HepG2 (cell line): ENCODE measurements around the gene P3H3. TPM values are rescaled to one million over a fixed set of nuclear protein-coding genes. Genes with fewer than 3 reads are reported as not detected.

Experiments
- ATF7-NPFF ChIP-seq: sonication (generic); formaldehyde crosslinking; IDR thresholded peaks from 2 replicates; pipeline ENCODE4 v1.8.1; 2023; ENCODE audit warnings: mild to moderate bottlenecking, low read depth, missing genetic modification reagents, moderate library complexity
- EP300 ChIP-seq, 3 experiments: sonication (generic) in 1 of 3; formaldehyde crosslinking in 1 of 3; IDR thresholded peaks; 2 replicates each; pipeline versions ENCODE4 v1.5.1 to v1.6.1; 2011 to 2020; ENCODE audit warnings: low read depth in 2 of 3, low read length in 2 of 3, borderline replicate concordance in 1 of 3, improper control_type of control experiment in 1 of 3, mild to moderate bottlenecking in 1 of 3, missing genetic modification reagents in 1 of 3, moderate library complexity in 1 of 3
- GATAD2A ChIP-seq: IDR thresholded peaks from 2 replicates; pipeline ENCODE4 v1.6.1; 2016
- NR2F6 ChIP-seq, 2 experiments: IDR thresholded peaks; 2 replicates each; pipeline ENCODE4 v1.6.1; 2016; ENCODE audit warnings: antibody characterized with exemption in 1 of 2, mild to moderate bottlenecking in 1 of 2
- SIX1 ChIP-seq: sonication (generic); formaldehyde crosslinking; IDR thresholded peaks from 2 replicates; pipeline ENCODE4 v1.4.0; 2020; ENCODE audit warnings: missing genetic modification reagents, borderline replicate concordance
- SMAD1 ChIP-seq: sonication (generic); formaldehyde crosslinking; IDR thresholded peaks from 2 replicates; pipeline ENCODE4 v1.4.0; 2020; ENCODE audit warnings: missing genetic modification reagents, low read depth, mild to moderate bottlenecking, borderline replicate concordance
- ZBTB38 ChIP-seq: sonication (generic); formaldehyde crosslinking; IDR thresholded peaks from 2 replicates; pipeline ENCODE4 v1.5.1; 2020; ENCODE audit warnings: mild to moderate bottlenecking, missing genetic modification reagents
- ZNF552 ChIP-seq: sonication (generic); formaldehyde crosslinking; IDR thresholded peaks from 2 replicates; pipeline ENCODE4 v1.9.0; 2022; ENCODE audit warnings: missing genetic modification reagents, mild to moderate bottlenecking, borderline replicate concordance
- ZNF605 ChIP-seq: sonication (generic); formaldehyde crosslinking; IDR thresholded peaks from 2 replicates; pipeline ENCODE4 v1.8.0; 2022; ENCODE audit warnings: mild to moderate bottlenecking, missing genetic modification reagents
- ZNF878 ChIP-seq: sonication (generic); formaldehyde crosslinking; IDR thresholded peaks from 2 replicates; pipeline ENCODE4 v1.8.1; 2023; ENCODE audit warnings: mild to moderate bottlenecking, missing genetic modification reagents, moderate library complexity
- ZSCAN21 ChIP-seq: sonication (generic); formaldehyde crosslinking; IDR thresholded peaks from 2 replicates; pipeline ENCODE4 v1.8.0; 2022; ENCODE audit warnings: mild to moderate bottlenecking, missing genetic modification reagents, moderate library complexity, borderline replicate concordance
- polyA plus RNA-seq, 8 experiments: library from polyadenylated mRNA; depleted of rRNA in 3 of 8; stranded (reverse) in 7 of 8; unstranded in 1 of 8; fragments of >200 nt; fragmentation: Illumina TruSeq in 4 of 8; extraction: Trizol in 4 of 8; gene quantifications; 2 replicates each; pipeline versions ENCODE4 v1.2.1 to v1.2.3, GENCODE V29; 2011 to 2016; ENCODE audit warnings: low read depth in 4 of 8, missing spikeins in 1 of 8, mixed read lengths in 1 of 8; ENCODE audit not compliant: insufficient read depth in 1 of 8
- total RNA-seq, 5 experiments: library from RNA; depleted of rRNA; stranded (reverse); fragments of >200 nt; fragmentation: Illumina TruSeq; extraction: Trizol; gene quantifications; 2 replicates each; pipeline ENCODE4 v1.2.3, GENCODE V29; 2016; ENCODE audit warnings: low read depth in 1 of 5
- TF ChIP-seq, protein P1 (sequence below), 2 experiments: sonication (generic) in 1 of 2; formaldehyde crosslinking in 1 of 2; IDR thresholded peaks; 2 replicates each; pipeline versions ENCODE4 v1.4.0 to v1.6.1; 2018 to 2020; ENCODE audit warnings: missing genetic modification reagents in 2 of 2, borderline replicate concordance in 1 of 2, low read depth in 1 of 2, mild to moderate bottlenecking in 1 of 2, missing biosample characterization in 1 of 2
- TF ChIP-seq, protein P2 (sequence below): IDR thresholded peaks from 2 replicates; pipeline ENCODE4 v1.6.1; 2016; ENCODE audit warnings: missing biosample characterization, missing genetic modification reagents, low read depth
- TF ChIP-seq, protein P3 (sequence below): sonication (generic); formaldehyde crosslinking; IDR thresholded peaks from 2 replicates; pipeline ENCODE4 v1.4.0; 2020; ENCODE audit warnings: missing genetic modification reagents
- TF ChIP-seq, protein P4 (sequence below): IDR thresholded peaks from 2 replicates; pipeline ENCODE4 v1.6.1; 2016
- TF ChIP-seq, protein P5 (sequence below): sonication (generic); formaldehyde crosslinking; IDR thresholded peaks from 2 replicates; pipeline ENCODE4 v1.4.0; 2020; ENCODE audit warnings: mild to moderate bottlenecking, low read depth, missing genetic modification reagents
- TF ChIP-seq, protein P6 (sequence below): IDR thresholded peaks from 2 replicates; pipeline ENCODE4 v1.6.1; 2016; ENCODE audit warnings: missing genetic modification reagents, missing compliant biosample characterization

P3H3 gene
- total and polyA plus RNA-seq, 2 of the 13 experiments (the other 11 are each of a cell fraction or from before 2014, with no cell fraction given): 20.1 to 20.5 TPM

DNA sequence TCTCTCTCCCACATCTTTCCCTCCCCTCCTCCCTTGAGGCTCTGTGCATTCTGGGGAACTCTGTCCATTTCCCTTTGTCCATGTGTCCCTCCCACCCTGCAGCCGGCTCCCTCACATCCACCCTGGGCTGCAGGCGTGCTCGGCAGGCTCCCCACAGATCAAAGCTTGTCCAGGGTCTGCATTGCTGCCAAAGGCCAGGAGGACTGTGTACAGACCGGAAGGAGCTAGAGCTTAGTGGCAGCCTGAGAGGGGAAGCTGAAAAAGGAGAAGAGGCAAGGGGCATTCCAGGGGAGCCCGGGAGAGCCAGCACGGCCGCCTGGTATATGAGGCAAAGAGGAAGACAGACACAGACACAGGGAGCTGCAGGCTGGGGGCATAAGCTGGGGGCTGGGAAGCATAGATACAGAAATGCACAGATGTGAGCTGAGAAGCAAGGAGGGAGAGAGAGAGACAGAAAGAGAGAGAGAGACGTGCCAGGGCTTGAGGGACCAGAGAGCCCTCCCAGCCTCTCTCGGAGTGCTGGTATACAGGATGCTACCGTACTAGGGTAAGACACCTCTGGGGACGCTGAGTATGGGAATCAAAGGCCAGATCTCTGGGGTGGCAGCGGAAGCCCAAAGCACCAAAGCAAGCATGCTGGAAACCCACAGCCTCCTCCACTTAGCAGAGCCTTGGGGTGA is 35.5 kb upstream of the P3H3 start (continued):
- TF ChIP-seq, protein P1, sequence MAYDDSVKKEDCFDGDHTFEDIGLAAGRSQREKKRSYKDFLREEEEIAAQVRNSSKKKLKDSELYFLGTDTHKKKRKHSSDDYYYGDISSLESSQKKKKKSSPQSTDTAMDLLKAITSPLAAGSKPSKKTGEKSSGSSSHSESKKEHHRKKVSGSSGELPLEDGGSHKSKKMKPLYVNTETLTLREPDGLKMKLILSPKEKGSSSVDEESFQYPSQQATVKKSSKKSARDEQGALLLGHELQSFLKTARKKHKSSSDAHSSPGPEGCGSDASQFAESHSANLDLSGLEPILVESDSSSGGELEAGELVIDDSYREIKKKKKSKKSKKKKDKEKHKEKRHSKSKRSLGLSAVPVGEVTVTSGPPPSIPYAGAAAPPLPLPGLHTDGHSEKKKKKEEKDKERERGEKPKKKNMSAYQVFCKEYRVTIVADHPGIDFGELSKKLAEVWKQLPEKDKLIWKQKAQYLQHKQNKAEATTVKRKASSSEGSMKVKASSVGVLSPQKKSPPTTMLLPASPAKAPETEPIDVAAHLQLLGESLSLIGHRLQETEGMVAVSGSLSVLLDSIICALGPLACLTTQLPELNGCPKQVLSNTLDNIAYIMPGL (CRISPR knock-in tag; IDR thresholded peaks at IDR 0.05; ENCODE audit: borderline replicate concordance in 1 of 2, low read depth in 1 of 2): peak; percentile 40 to 72; a peak in 3 of 4 replicates
- TF ChIP-seq, protein P2, sequence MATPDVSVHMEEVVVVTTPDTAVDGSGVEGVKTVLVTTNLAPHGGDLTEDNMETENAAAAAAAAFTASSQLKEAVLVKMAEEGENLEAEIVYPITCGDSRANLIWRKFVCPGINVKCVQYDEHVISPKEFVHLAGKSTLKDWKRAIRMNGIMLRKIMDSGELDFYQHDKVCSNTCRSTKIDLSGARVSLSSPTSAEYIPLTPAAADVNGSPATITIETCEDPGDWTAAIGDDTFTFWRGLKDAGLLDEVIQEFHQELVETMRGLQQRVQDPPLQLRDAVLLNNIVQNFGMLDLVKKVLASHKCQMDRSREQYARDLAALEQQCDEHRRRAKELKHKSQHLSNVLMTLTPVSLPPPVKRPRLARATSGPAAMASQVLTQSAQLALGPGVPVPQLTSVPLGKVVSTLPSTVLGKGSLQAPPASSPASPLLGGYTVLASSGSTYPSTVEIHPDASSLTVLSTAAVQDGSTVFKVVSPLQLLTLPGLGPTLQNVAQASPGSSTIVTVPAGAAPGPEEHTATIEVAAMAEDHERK (CRISPR knock-in tag): no peak
- TF ChIP-seq, protein P3, sequence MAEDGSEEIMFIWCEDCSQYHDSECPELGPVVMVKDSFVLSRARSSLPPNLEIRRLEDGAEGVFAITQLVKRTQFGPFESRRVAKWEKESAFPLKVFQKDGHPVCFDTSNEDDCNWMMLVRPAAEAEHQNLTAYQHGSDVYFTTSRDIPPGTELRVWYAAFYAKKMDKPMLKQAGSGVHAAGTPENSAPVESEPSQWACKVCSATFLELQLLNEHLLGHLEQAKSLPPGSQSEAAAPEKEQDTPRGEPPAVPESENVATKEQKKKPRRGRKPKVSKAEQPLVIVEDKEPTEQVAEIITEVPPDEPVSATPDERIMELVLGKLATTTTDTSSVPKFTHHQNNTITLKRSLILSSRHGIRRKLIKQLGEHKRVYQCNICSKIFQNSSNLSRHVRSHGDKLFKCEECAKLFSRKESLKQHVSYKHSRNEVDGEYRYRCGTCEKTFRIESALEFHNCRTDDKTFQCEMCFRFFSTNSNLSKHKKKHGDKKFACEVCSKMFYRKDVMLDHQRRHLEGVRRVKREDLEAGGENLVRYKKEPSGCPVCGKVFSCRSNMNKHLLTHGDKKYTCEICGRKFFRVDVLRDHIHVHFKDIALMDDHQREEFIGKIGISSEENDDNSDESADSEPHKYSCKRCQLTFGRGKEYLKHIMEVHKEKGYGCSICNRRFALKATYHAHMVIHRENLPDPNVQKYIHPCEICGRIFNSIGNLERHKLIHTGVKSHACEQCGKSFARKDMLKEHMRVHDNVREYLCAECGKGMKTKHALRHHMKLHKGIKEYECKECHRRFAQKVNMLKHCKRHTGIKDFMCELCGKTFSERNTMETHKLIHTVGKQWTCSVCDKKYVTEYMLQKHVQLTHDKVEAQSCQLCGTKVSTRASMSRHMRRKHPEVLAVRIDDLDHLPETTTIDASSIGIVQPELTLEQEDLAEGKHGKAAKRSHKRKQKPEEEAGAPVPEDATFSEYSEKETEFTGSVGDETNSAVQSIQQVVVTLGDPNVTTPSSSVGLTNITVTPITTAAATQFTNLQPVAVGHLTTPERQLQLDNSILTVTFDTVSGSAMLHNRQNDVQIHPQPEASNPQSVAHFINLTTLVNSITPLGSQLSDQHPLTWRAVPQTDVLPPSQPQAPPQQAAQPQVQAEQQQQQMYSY (CRISPR knock-in tag): no peak
- peak; percentile 90 for TF ChIP-seq ZNF878
- TF ChIP-seq SIX1 (CRISPR knock-in tag): peak; percentile 25; the same call in 1 of the 2 replicates
- TF ChIP-seq ZSCAN21 (CRISPR knock-in tag): peak; percentile 91
- TF ChIP-seq ZBTB38 (CRISPR knock-in tag): peak; percentile 76
- TF ChIP-seq, protein P4, sequence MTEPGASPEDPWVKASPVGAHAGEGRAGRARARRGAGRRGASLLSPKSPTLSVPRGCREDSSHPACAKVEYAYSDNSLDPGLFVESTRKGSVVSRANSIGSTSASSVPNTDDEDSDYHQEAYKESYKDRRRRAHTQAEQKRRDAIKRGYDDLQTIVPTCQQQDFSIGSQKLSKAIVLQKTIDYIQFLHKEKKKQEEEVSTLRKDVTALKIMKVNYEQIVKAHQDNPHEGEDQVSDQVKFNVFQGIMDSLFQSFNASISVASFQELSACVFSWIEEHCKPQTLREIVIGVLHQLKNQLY (CRISPR knock-in tag): peak; percentile 94
- TF ChIP-seq, protein P5, sequence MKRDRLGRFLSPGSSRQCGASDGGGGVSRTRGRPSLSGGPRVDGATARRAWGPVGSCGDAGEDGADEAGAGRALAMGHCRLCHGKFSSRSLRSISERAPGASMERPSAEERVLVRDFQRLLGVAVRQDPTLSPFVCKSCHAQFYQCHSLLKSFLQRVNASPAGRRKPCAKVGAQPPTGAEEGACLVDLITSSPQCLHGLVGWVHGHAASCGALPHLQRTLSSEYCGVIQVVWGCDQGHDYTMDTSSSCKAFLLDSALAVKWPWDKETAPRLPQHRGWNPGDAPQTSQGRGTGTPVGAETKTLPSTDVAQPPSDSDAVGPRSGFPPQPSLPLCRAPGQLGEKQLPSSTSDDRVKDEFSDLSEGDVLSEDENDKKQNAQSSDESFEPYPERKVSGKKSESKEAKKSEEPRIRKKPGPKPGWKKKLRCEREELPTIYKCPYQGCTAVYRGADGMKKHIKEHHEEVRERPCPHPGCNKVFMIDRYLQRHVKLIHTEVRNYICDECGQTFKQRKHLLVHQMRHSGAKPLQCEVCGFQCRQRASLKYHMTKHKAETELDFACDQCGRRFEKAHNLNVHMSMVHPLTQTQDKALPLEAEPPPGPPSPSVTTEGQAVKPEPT (CRISPR knock-in tag): no peak
- peak; percentile 59 for TF ChIP-seq NR2F6 (IDR thresholded peaks at IDR 0.05)
- TF ChIP-seq NR2F6 (CRISPR knock-in tag; IDR thresholded peaks at IDR 0.05): peak; percentile 75
- no peak for TF ChIP-seq ZNF552
- TF ChIP-seq ATF7-NPFF (CRISPR knock-in tag): no peak
- TF ChIP-seq, protein P6, sequence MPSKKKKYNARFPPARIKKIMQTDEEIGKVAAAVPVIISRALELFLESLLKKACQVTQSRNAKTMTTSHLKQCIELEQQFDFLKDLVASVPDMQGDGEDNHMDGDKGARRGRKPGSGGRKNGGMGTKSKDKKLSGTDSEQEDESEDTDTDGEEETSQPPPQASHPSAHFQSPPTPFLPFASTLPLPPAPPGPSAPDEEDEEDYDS (CRISPR knock-in tag): peak; percentile 68; the same call in 1 of the 2 replicates
- TF ChIP-seq SMAD1 (CRISPR knock-in tag): 0 out of 2 replicates have a peak, but pooled peaks have one; percentile 21
- TF ChIP-seq ZNF605 (CRISPR knock-in tag): peak; percentile 83
- TF ChIP-seq EP300 (IDR thresholded peaks at IDR 0.05; ENCODE audit: low read depth in 2 of 2, low read length in 2 of 2): peak in 1 of 2 experiments; percentile 78; a peak in 2 of 4 replicates
- peak; percentile 70 for TF ChIP-seq EP300 (CRISPR knock-in tag; IDR thresholded peaks at IDR 0.05; ENCODE audit: borderline replicate concordance)
- TF ChIP-seq GATAD2A (CRISPR knock-in tag): peak; percentile 81
